Activated CD4-positive, alpha-beta T cell treated with anti-CD3 and anti-CD28 coated beads, Interleukin-2, amount 10 ng/mL, durations not matched to agents 7 days and 5 days (primary cell): Measurements from ENCODE around the gene SPEM2. TPM values are rescaled to one million over a fixed set of nuclear protein-coding genes. Genes with fewer than 3 reads are reported as not detected.

Source experiments
- CTCF ChIA-PET: fragments of 350-600 bp; sonication (Branson Sonifier 250); formaldehyde crosslinking; loops from one replicate; lab custom pipeline; 2021; ENCODE audit warnings: antibody characterized with exemption; lab: Charles Lee
- POLR2A ChIA-PET: fragments of 350-600 bp; sonication (Branson Sonifier 250); formaldehyde crosslinking; loops from one replicate; lab custom pipeline; 2021; ENCODE audit warnings: antibody characterized with exemption; lab: Charles Lee
- DNase-seq: peaks from one replicate; pipeline ENCODE4 v3.0.0-alpha.2; 2020
- H3K27ac Mint-ChIP-seq: one replicate; pipeline ENCODE4 v1.8.0; 2021; ENCODE audit warnings: mild to moderate bottlenecking, moderate library complexity, mixed read lengths
- H3K27me3 Mint-ChIP-seq: one replicate; pipeline ENCODE4 v1.8.0; 2021; ENCODE audit warnings: mixed read lengths
- H3K36me3 Mint-ChIP-seq: one replicate; pipeline ENCODE4 v1.8.0; 2021; ENCODE audit warnings: low read depth, mixed read lengths
- H3K4me1 Mint-ChIP-seq: one replicate; pipeline ENCODE4 v1.8.0; 2021; ENCODE audit warnings: mixed read lengths
- H3K4me3 Mint-ChIP-seq: one replicate; pipeline ENCODE4 v1.8.0; 2021; ENCODE audit warnings: mild to moderate bottlenecking, moderate library complexity, mixed read lengths
- H3K9me3 Mint-ChIP-seq: one replicate; pipeline ENCODE4 v1.8.0; 2021; ENCODE audit warnings: mixed read lengths
- total RNA-seq, 2 experiments: library from RNA; stranded (reverse); gene quantifications; one replicate each; pipeline ENCODE4 v1.2.3, GENCODE V29; 2021

Gene SPEM2
- not detected for total RNA-seq

GRCh38 chr17:7425316-7425715 lies at the start of gene SPEM2:
Gene SPEM2 (plus strand): TSS chr17:7425616. CDS start chr17:7425689, 73 bp downstream.
- ChIA-PET POLR2A (no interaction called here), CTCF (interaction anchor here (1.2 to 1.4 kb wide), 2 partner anchors 12 to 70 kb away, joined by 3 to 4 read pairs; no protein-coding TSS in a partner anchor)
- DNase-seq, result no peak
- no peaks in the 10 kb centered on the region for H3K4me1 Mint-ChIP-seq
- no peaks in the 10 kb centered on the region for H3K36me3 Mint-ChIP-seq
- H3K4me3 Mint-ChIP-seq, result no peak within 1 kb of the TSS
- H3K27ac Mint-ChIP-seq, result peak within 1 kb of the TSS; percentile 57
- H3K27me3 Mint-ChIP-seq, result no peaks in the 10 kb centered on the region
- no peaks in the 10 kb centered on the region for H3K9me3 Mint-ChIP-seq

DNA sequence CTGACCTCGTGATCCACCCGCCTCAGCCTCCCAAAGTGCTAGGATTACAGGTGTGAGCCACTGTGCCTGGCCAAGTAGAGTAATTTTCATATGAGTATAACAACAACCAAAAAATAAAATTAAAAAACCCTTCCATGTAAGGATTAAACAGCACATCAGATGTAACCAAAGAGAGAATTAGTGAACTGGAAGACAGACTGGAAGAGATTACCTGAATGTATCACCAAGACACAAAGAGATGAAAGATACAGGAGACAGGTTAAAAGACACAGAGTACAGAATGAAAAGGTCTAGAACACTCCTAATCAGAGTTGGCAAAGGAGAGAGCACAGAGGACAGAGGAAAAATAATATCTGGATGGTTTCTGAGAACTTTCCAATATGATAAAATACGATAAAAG lies 46.3 kb upstream of the SPEM2 start:
- H3K27ac Mint-ChIP-seq, result no peak overlapping the region
- peaks cover 3% of the 10 kb centered on the region for H3K36me3 Mint-ChIP-seq
- DNase-seq, result no peak
- H3K4me3 Mint-ChIP-seq, result no peak overlapping the region
- H3K27me3 Mint-ChIP-seq, result peaks cover 41% of the 10 kb centered on the region
- ChIA-PET CTCF (no interaction called here), POLR2A (no interaction called here)
- H3K4me1 Mint-ChIP-seq, result peaks cover 15% of the 10 kb centered on the region
- peaks cover 4% of the 10 kb centered on the region for H3K9me3 Mint-ChIP-seq

DNA sequence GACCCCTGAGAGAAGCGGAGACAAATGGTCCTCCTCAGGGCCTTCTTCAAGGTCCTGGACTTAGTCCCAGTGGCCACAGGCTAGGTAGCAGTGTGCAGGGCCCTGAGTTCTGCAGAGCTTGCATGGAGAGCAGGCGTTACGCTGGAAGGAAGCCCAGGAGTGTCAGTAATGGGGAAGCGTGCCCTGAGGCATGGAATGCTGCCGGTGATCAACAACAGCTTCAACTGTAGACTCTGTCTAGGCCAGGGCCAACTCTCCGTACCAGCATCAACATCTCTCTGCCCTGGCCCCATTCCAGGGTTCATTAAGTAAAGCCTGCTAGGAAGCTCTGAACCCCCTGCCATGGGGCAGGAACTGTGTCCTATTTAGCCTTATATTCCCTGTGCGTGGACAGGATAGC lies 45.1 kb upstream of the SPEM2 start:
- H3K27ac Mint-ChIP-seq, result no peak overlapping the region

GRCh38 chr17:7380855-7381683 lies 44.3 kb upstream of the SPEM2 start, which contains the start of gene TNK1:
Gene TNK1 (plus strand): TSS chr17:7381089. CDS start chr17:7382927, 1,838 bp downstream.
- Mint-ChIP-seq H3K4me1 (peaks cover 24% of the 10 kb centered on the region), H3K27ac (no peak within 1 kb of the TSS), H3K36me3 (peaks cover 3% of the 10 kb centered on the region), H3K27me3 (peaks cover 41% of the 10 kb centered on the region), H3K9me3 (peaks cover 4% of the 10 kb centered on the region), H3K4me3 (no peak within 1 kb of the TSS)
- POLR2A ChIA-PET, result interaction anchor here (0.6 kb wide), 1 partner anchor 163 kb away, joined by 3 read pairs; no protein-coding TSS in a partner anchor
- CTCF ChIA-PET, result interaction anchor here (0.6 to 2.8 kb wide), 6 partner anchors 14 to 86 kb away, joined by 3 to 17 read pairs (median 4); partner anchors contain the start of genes PLSCR3, TMEM102 and TMEM95
- no peak for DNase-seq

More for the DNA sequence above, 45.1 kb upstream of the SPEM2 start:
- no peak for DNase-seq
- Mint-ChIP-seq H3K4me3 (no peak overlapping the region), H3K36me3 (peaks cover 3% of the 10 kb centered on the region), H3K27me3 (peaks cover 41% of the 10 kb centered on the region), H3K9me3 (peaks cover 4% of the 10 kb centered on the region), H3K4me1 (peaks cover 21% of the 10 kb centered on the region)
- POLR2A ChIA-PET, result no interaction called here
- CTCF ChIA-PET, result interaction anchor here (0.6 to 2.8 kb wide), 2 partner anchors 14 to 25 kb away, joined by 3 to 17 read pairs; partner anchors contain the start of gene TMEM95

DNA sequence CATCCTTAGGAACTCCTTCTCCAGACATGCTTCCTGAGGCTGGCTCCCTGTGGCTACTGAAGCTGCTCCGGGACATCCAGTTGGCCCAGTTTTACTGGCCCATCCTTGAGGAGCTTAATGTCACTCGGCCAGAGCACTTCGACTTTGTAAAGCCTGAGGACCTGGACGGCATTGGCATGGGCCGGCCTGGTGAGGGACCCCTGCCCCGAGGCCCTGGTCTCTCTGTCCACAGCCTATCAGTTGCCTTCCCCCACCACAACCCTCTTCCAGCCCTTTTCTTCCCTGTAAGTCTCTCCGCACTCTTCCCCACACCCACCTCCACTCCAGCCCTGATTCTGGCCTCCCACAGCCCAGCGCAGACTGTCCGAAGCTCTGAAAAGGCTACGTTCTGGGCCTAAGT lies 42.5 kb upstream of the SPEM2 start:
- Mint-ChIP-seq H3K4me1 (peaks cover 24% of the 10 kb centered on the region), H3K27me3 (peaks cover 33% of the 10 kb centered on the region), H3K9me3 (peaks cover 4% of the 10 kb centered on the region), H3K27ac (no peak overlapping the region), H3K4me3 (no peak overlapping the region), H3K36me3 (peaks cover 3% of the 10 kb centered on the region)
- no peak for DNase-seq
- ChIA-PET POLR2A (no interaction called here), CTCF (interaction anchor here (1.6 kb wide), 1 partner anchor 178 kb away, joined by 7 read pairs; no protein-coding TSS in a partner anchor)

DNA sequence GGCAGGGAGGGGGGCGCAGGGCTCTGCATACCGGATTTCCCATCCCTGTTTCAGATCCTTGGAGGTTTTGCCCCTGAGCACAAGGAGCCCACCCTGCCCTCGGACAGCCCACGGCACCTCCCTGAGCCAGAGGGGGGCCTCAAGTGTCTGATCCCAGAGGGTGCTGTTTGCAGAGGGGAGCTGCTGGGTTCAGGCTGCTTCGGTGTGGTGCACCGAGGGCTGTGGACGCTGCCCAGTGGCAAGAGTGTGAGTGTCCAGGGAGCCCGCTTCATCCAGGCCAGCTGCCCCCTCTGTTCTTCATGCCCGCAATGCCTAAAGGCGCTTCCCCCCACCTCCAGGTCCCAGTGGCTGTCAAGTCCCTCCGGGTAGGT lies 42.1 kb upstream of the SPEM2 start:
- Mint-ChIP-seq H3K27me3 (peaks cover 33% of the 10 kb centered on the region), H3K4me1 (peaks cover 24% of the 10 kb centered on the region), H3K27ac (no peak overlapping the region), H3K9me3 (peaks cover 4% of the 10 kb centered on the region), H3K36me3 (peaks cover 3% of the 10 kb centered on the region), H3K4me3 (no peak overlapping the region)
- ChIA-PET POLR2A (no interaction called here), CTCF (interaction anchor here (1.5 kb wide), 1 partner anchor 177 kb away, joined by 3 read pairs; no protein-coding TSS in a partner anchor)
- DNase-seq, result no peak

DNA sequence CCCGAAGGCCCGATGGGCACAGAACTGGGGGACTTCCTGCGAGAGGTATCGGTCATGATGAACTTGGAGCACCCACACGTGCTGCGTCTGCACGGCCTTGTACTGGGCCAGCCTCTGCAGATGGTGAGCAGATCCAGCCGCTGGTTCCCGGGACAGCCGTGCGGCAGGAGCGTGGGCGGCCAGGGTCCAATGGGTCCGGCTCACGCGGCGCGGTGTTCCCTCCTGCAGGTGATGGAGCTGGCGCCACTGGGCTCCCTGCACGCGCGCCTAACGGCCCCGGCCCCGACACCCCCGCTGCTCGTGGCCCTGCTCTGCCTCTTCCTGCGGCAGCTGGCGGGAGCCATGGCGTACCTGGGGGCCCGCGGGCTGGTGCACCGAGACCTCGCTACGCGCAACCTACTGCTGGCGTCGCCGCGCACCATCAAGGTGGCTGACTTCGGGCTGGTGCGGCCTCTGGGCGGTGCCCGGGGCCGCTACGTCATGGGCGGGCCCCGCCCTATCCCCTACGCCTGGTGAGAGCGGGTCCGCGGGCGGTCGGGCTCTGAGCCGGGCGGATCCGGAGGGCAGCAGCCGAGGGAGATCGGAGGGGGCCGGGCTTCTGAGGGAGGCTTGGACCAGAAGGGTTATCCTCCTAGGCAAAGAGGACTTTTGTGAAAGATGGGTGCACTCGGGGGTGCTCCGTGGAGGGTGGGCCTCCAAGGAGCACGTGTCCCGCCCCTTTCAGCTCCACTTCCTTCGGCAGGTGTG lies 41.5 kb upstream of the SPEM2 start:
- peak overlapping the region; percentile 83 for H3K27ac Mint-ChIP-seq
- peaks cover 33% of the 10 kb centered on the region for H3K27me3 Mint-ChIP-seq
- H3K36me3 Mint-ChIP-seq, result peaks cover 4% of the 10 kb centered on the region
- H3K4me3 Mint-ChIP-seq, result peak overlapping the region; percentile 73
- peaks cover 4% of the 10 kb centered on the region for H3K9me3 Mint-ChIP-seq
- ChIA-PET POLR2A (no interaction called here), CTCF (interaction anchor here (0.7 to 1.5 kb wide), 3 partner anchors 18 to 176 kb away, joined by 3 read pairs; no protein-coding TSS in a partner anchor)
- peak; percentile 82 for DNase-seq
- peaks cover 24% of the 10 kb centered on the region for H3K4me1 Mint-ChIP-seq

DNA sequence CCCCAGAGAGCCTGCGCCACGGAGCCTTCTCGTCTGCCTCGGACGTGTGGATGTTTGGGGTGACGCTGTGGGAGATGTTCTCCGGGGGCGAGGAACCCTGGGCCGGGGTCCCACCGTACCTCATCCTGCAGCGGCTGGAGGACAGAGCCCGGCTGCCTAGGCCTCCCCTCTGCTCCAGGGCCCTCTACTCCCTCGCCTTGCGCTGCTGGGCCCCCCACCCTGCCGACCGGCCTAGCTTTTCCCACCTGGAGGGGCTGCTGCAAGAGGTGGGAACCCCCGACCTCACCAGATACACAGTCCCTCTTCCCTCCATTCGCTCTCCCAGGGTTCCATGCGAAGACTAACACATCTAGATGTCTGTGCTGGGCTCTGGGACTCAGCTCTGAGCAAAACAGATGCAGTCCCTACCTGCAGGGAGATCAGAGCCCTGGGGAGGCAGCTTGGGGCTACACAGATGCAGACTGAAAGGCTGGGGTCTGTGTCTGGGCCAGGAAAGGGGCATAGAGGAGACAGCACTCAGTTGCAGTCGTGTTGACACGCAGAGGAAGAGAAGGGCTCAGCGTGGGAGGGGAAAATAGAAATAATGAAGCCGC lies 40.8 kb upstream of the SPEM2 start:
- H3K36me3 Mint-ChIP-seq, result peaks cover 8% of the 10 kb centered on the region
- POLR2A ChIA-PET, result no interaction called here
- peaks cover 24% of the 10 kb centered on the region for H3K4me1 Mint-ChIP-seq
- no peaks in the 10 kb centered on the region for H3K9me3 Mint-ChIP-seq
- H3K27me3 Mint-ChIP-seq, result peaks cover 27% of the 10 kb centered on the region
- peak overlapping the region; percentile 83 for H3K27ac Mint-ChIP-seq
- DNase-seq, result no peak
- CTCF ChIA-PET, result interaction anchor here (0.7 to 1.5 kb wide), 6 partner anchors 14 to 304 kb away, joined by 3 read pairs; partner anchors contain the start of gene TMEM256
- H3K4me3 Mint-ChIP-seq, result peak overlapping the region; percentile 73

- no peak overlapping the region for H3K4me3 Mint-ChIP-seq
- ChIA-PET POLR2A (no interaction called here), CTCF (interaction anchor here (1.0 to 1.6 kb wide), 5 partner anchors 9 to 99 kb away, joined by 3 to 8 read pairs (median 5); partner anchors contain the start of gene TMEM95)
These were observed 36.6 kb upstream of the SPEM2 start for GRCh38 chr17:7388856-7389255.

DNA sequence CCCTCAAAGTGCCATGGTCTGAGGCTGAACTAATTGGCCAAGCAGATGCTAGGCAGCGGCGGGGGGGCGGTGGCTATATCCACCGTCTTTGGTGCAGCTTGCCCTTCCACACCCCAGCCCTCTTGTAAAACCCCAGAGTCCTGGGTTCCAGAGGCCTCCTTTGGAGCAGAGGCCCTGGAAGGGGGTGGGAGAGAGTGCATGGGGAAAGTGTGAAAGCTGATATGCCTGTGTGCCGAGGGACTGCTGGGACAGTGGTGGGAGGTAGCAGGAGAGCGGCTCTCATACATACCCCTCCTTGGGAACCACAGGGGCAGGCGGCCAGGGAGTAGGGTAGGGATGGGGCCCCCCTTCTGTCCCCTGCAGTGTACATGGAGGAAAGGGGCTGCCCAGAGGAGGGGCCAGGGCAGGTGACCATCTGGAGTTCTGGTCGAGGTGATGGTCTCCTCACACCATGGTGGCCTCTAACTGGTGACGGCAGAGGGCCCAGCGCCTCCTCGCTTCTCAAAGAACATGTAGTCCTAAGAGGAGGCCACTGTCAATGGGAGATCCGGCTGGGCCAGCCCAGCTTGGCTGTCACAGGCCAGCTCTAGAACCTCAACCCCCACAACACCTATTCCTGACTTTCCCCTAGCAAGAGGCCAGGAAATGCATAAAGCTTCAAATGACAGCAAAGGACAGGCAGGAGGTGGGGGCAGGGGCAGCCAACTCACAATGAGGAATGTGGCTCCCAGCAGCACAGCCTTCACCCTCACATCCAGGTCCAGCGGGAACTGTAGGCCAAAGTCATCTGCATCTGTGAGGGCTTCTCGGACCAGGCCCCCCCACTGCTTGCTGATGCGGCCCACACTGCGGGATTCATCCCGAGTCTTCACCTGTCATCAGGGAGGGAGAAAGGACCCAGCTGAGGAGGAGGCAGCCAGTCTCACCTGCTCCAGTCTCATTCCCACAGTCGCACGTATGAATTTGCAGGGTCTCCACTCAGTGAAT lies 35.2 kb upstream of the SPEM2 start:
- Mint-ChIP-seq H3K36me3 (peaks cover 39% of the 10 kb centered on the region), H3K4me1 (peaks cover 33% of the 10 kb centered on the region), H3K27ac (no peak overlapping the region), H3K9me3 (no peaks in the 10 kb centered on the region), H3K27me3 (no peaks in the 10 kb centered on the region), H3K4me3 (no peak overlapping the region)
- DNase-seq, result no peak
- CTCF ChIA-PET, result interaction anchor here (1.1 kb wide), 1 partner anchor 11 kb away, joined by 3 read pairs; no protein-coding TSS in a partner anchor
- POLR2A ChIA-PET, result no interaction called here

More at GRCh38 chr17:7388856-7389255, 36.6 kb upstream of the SPEM2 start:
- Mint-ChIP-seq H3K36me3 (peaks cover 37% of the 10 kb centered on the region), H3K4me1 (peaks cover 34% of the 10 kb centered on the region), H3K9me3 (no peaks in the 10 kb centered on the region), H3K27ac (no peak overlapping the region), H3K27me3 (no peaks in the 10 kb centered on the region)
- no peak for DNase-seq

GRCh38 chr17:7391307-7391706 lies 34.1 kb upstream of the SPEM2 start:
- H3K27ac Mint-ChIP-seq, result peak overlapping the region; percentile 26
- peak overlapping the region; percentile 74 for H3K4me3 Mint-ChIP-seq
- no peak for DNase-seq
- ChIA-PET POLR2A (no interaction called here), CTCF (no interaction called here)
- H3K9me3 Mint-ChIP-seq, result no peaks in the 10 kb centered on the region
- no peaks in the 10 kb centered on the region for H3K27me3 Mint-ChIP-seq
- H3K36me3 Mint-ChIP-seq, result peaks cover 39% of the 10 kb centered on the region
- peaks cover 34% of the 10 kb centered on the region for H3K4me1 Mint-ChIP-seq
